C1 segment of cervical spinal cord (tissue), 14 donors: Measurements from ENCODE around the gene AMN.
A peak's percentile ranks its signal among the peaks of the same experiment; 100 is the strongest.

ENCODE experiments used
- DNase-seq, 14 donors: peaks; one replicate each; lab custom pipeline; 2025; lab: John Stamatoyannopoulos, UW

Gene AMN

DNA sequence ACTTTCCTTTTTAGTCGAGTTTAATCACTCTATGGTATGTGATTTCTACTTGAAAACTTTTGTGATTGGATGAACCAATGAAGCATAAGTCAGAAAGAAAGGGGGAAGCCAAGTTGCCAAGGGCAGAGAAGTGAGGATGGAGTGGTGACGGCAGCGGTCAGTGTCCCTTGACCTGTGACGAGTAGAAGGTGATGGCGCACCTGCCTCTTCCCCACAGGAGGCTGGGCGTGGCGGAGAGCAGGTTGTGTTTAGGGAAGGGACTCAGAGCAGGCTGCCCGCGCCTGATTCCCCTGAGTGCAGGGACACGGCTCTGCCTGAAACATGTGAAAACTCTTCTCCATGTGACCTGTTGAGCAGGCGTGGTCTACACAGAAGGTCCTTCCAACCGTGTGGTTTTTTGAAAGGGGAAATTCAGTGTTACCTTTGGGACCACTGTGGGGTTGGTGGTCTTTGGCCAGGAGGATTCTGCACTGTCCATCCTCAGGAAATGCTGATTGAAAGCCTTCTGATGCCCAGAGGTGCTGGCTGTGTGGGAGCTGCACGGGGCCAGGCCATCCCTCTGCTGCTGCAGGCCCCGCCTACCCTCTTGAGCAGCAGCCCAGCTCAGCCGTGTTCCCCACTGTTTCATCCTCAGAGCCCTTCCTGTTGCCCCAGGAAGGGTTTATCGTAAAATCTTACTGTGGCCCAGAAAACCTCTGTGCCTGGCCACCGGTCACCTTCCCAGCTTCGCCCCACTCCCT lies 23.5 kb upstream of the AMN start:
- no peak for DNase-seq

GRCh38 chr14:102899516-102899900 lies 23.0 kb upstream of the AMN start:
- DNase-seq = no peak

- DNase-seq = peak in 1 of 14 donors; percentile 51
These were observed 21.6 kb upstream of the AMN start for GRCh38 chr14:102900631-102901571.

DNA sequence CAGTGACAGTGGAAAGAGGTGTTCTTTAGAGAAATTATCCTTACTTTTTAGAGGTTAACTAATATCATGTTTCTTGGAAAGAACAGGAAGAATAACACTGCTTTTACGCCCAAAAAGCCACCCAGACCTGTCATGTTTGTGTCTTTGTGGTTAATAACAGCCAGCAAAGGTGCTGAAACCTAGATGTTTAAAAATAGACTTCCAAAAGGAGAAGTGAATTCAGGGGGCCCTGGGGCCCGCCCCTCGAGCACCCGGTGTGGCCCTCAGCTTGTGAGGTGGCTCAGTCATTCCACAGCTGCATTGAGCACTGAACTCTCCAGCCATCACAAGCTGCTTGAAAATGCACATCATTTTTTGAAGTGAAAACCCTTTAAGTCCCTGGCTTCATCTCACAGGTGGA lies 20.8 kb upstream of the AMN start:
- DNase-seq = no peak

DNA sequence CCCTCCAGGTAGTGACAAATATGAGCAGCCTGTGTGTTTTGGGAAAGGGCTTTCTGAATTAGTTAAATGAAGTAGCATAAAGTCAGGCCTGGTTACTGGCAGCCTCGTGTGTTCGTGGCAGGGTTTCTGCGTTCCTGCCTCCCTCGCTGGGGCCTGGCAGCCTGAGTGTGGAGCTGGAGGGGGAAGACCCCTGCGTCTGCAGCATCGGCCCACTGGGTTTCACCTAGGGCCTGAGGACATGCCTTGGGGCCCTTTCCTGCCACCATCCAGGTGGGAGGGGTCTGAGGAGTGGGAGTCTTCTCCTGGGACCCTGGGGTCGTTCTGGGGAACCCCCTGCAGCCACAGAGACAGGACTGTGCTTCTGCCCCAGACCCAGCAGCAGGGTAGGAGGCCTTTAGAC lies 20.4 kb upstream of the AMN start:
- no peak for DNase-seq

GRCh38 chr14:102902523-102903247 lies 19.8 kb upstream of the AMN start:
- no peak for DNase-seq

- DNase-seq = no peak
These were observed 19.1 kb upstream of the AMN start for GRCh38 chr14:102903248-102903888.

DNA sequence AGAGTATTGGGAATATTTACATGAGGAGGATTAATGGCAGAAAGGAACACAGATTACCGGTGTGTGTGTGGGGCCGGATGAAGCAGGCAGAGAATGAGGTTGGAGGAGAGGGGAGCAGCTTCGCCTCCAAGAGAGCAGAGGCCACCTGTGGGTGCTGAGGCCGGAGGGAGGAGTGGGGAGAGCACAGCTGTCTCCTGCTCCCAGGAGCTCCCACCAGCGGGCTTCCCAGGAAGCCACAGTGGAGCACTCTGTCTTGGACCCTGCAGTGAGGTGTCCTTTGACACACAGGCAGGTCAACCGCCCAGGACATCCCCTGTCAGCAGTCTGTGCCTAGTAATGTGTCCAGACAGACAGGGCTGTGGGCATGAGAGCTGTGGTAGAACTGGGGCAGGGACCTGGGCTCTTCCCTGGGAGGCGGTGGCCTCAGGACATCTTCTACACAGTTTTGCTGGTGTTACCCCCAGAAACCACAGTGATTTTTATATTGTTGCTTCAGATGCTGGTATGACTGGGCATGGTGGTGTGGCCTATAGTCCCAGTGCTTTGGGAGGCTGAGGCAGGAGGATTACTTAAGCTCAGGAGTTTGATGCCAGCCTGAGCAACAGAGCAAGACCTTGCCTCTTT lies 18.5 kb upstream of the AMN start:
- DNase-seq = no peak

DNA sequence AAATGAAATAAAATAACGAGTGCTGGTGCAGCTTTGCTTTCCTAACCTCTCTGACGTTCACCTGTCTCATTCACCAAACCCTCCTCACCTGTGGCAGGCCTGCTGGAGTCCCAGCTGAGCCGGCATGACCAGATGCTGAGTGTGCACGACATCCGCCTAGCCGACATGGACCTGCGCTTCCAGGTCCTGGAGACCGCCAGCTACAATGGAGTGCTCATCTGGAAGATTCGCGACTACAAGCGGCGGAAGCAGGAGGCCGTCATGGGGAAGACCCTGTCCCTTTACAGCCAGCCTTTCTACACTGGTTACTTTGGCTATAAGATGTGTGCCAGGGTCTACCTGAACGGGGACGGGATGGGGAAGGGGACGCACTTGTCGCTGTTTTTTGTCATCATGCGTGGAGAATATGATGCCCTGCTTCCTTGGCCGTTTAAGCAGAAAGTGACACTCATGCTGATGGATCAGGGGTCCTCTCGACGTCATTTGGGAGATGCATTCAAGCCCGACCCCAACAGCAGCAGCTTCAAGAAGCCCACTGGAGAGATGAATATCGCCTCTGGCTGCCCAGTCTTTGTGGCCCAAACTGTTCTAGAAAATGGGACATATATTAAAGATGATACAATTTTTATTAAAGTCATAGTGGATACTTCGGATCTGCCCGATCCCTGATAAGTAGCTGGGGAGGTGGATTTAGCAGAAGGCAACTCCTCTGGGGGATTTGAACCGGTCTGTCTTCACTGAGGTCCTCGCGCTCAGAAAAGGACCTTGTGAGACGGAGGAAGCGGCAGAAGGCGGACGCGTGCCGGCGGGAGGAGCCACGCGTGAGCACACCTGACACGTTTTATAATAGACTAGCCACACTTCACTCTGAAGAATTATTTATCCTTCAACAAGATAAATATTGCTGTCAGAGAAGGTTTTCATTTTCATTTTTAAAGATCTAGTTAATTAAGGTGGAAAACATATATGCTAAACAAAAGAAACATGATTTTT lies 17.1 kb upstream of the AMN start:
- DNase-seq = no peak

- DNase-seq = no peak
These were observed 15.7 kb upstream of the AMN start for GRCh38 chr14:102906616-102907302.

DNA sequence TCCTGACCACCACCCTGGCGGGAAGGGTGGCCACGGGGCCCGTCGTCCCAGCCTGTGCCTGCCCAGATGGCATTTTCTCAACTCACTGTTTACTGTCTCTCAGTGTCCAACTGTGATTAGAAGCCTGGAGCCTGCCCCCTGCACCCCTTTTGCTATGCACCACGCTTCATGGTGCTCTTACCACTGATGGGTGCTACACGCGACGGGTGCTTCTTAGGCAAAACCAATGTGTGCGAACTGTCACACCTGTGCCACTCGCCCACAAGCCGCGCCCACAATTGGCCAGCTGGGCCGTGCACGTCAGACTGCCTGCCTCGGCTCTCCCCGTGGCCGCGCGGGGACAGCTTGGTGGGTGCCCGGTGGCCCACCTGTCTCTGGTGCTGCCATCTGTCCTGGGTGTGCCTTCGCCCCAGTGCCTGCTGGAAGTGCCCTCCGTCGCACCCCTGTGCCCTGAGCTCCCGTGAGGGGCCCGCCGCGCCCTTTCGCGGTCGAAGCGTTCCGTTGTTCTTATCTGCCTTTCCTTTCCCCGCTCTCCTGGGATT lies 15.1 kb upstream of the AMN start:
- DNase-seq = no peak

DNA sequence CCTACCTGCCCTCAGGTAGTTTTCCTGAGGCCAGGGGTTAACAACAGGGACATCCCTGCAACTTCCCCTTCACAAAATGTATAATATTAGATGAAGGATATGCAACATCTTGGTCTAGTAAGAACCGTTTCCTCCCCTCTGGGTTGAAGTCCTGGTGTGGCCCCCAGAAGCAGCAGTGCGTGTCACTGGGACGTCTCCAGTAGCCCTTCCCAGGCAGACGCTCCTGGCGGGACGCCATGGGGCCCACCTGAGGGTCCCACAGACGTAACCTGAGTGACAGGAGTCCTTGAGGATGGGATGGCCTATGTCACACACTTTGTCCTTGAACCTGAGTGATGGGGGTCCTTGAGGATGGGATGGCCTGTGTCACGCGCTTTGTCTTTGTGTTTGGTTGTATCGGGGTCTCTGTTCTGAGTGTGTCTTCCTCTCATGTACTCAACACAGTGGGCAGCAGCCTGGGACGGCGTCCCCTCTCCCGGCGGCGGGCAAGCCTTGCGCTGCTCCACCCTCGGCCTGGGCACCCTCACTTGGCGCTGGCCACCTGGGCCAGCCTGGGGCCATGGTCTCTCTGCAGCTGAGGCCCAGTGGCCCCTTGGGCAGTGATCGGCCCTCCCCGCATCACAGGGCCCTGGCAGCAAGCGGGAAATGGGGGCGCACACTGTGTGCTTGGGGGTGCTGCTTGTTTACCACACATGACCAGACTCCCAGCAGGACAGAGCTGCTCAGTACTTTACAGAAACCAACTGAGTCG lies 14.3 kb upstream of the AMN start:
- no peak for DNase-seq

DNA sequence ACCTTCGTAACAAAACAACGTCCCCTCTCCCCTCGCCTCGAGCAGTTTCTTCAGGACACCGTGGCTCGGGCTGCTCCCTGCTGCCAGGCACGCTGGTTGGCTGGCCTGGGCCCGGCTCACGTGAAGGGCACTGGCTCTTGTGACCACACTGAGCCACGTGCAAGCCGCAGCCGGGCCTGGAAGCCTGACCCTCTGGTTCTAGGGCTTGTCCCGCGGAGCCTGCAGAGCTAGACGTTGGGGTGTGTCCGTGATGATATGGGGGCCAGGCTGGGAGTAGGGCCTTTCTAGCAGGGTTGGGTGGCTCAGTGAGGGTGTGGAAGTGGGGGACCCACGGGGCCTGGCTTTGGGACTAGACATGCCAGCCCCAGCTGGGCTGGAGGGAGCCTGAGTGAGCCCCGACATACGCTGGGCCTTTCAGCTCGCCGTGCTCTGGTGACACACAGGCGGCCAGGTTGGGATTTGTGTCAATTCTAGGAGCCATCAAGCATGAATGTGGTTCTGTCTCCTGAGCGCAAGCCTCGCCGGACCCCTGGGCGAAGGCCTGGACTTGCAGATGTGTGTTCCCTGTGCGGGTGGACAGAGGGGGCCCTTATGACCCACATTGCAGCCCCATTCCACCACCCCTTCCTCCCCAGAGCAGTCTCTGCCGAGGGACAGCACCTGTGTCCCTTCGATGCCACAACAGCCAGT lies 13.6 kb upstream of the AMN start:
- no peak for DNase-seq

DNA sequence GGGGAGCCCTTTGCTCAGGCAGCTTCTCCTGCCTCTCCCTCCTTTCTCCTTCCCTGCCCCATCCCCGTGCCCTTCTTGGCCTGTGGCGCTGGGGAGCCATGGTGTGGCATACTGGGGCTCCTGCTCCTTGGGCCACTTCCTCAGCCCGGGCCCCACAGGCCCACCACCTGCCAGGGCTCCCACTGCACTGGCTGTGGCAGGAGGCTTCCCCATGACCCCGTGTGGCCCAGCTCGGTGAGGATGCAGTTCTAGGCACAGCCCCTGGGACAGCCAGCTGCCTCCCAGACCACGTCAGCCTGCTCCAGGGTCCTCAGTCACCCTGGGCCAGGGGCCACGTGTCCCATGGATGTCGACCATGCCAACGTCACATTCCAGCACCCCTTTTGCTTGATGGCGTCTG lies 13.0 kb upstream of the AMN start:
- no peak for DNase-seq

DNA sequence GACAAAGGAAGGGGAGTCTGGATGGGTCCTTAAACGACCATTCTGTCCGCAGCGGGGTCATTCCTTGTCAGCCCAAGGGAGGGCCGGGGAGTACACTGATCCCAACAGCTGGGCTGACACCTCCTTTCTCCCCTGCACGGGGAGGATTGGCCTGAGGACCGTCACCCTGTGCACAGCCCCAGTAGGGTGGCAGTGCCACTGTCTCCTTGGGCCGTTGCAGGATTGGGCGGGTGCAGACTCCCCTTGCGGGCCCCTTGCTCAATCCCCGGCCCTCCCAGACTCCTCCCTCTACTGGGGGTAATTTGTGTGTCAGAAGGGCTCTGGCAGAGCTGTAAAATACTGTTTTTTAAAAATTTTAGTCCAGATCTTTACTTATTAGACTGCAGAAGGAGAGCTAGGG lies 12.6 kb upstream of the AMN start:
- no peak for DNase-seq

DNA sequence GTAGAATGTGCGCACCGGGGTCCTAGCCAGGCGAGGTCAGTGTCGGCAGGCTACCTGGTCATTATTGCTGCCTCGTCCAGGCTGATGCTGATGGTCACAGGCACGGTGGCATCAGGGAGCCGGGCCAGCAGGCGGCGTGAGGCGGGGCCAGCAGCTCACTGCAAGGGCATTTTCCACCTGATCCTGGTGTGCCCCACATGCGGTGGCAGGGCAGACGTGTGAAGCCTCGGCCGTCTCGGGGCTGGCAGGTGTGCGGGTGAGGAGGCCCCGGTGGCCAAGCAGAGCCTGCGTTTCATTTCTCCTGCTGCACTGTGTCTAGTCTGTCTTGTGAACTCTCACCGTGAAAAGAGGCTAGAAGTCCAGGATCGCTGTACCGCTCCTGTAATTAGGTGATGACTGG lies 12.0 kb upstream of the AMN start:
- DNase-seq = no peak

GRCh38 chr14:102911541-102911951 lies 10.9 kb upstream of the AMN start:
- no peak for DNase-seq
